ENCODE results near the gene ANKRD27.

DNA sequence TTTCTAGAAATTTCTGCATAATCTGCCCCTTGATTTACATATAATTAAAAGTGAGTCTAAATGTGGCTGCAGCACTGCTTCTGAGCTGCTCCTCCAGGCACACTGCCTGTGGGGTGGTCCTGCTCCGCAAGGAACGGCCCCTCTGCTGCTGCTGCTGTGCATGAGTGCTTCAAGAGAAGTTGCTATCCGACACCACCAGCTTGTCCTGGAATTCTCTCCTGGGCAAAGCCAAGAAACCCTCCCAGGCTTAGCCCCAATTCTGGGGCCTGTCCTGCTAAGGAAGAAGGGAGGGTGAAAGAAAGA lies 101.5 kb downstream of the ANKRD27 start:
- TF ChIP-seq CTCF (IDR thresholded peaks at IDR 0.05) (no peak), EZH2 (IDR thresholded peaks at IDR 0.05; ENCODE audit: borderline replicate concordance, insufficient read depth, low read depth, low read length, poor library complexity, severe bottlenecking) (no peak)
